GM23338 (cell line): ENCODE results near the gene DOCK2.

Source experiments
- ETS1 ChIP-seq: IDR thresholded peaks from 2 replicates; pipeline ENCODE4 v1.6.1; 2016; ENCODE audit warnings: antibody characterized with exemption
- TF ChIP-seq, protein P1 (sequence below), 2 experiments: fragments of 200-600 bp in 1 of 2; sonication (generic) in 1 of 2; conservative IDR thresholded peaks; 2 replicates each; pipeline versions ENCODE4 v1.5.1 to v1.6.1; 2016 to 2017; ENCODE audit warnings: antibody characterized with exemption in 2 of 2, low read depth in 2 of 2, mild to moderate bottlenecking in 2 of 2, moderate library complexity in 1 of 2

GRCh38 chr5:170028124-170028523, 391.0 kb downstream of the DOCK2 start:
- TF ChIP-seq, protein P1, sequence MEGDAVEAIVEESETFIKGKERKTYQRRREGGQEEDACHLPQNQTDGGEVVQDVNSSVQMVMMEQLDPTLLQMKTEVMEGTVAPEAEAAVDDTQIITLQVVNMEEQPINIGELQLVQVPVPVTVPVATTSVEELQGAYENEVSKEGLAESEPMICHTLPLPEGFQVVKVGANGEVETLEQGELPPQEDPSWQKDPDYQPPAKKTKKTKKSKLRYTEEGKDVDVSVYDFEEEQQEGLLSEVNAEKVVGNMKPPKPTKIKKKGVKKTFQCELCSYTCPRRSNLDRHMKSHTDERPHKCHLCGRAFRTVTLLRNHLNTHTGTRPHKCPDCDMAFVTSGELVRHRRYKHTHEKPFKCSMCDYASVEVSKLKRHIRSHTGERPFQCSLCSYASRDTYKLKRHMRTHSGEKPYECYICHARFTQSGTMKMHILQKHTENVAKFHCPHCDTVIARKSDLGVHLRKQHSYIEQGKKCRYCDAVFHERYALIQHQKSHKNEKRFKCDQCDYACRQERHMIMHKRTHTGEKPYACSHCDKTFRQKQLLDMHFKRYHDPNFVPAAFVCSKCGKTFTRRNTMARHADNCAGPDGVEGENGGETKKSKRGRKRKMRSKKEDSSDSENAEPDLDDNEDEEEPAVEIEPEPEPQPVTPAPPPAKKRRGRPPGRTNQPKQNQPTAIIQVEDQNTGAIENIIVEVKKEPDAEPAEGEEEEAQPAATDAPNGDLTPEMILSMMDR (conservative IDR thresholded peaks at IDR 0.05; ENCODE audit: low read depth in 2 of 2) = no peak
- TF ChIP-seq ETS1 = no peak
